ENCODE results near the gene NDUFS2.
"Not testable (repeated sequence)": the region's sequence is repeated elsewhere in the genome, so short reads cannot be mapped to it uniquely, and the experiment has no call there.

The NDUFS2 gene

GRCh38 chr1:161257109-161257508 is 54.9 kb downstream of the NDUFS2 start:
- not testable (repeated sequence) for H3K9ac ChIP-seq (ENCODE audit: low read length); H3K36me3 ChIP-seq (ENCODE audit: control insufficient read depth, insufficient read depth, low read length)
- H3K27me3 ChIP-seq (ENCODE audit: control insufficient read depth, insufficient read depth, low read length), result peaks cover 44% of the 10 kb centered on the region

GRCh38 chr1:161258439-161259344 is 56.5 kb downstream of the NDUFS2 start, which contains the start of gene PCP4L1:
Gene PCP4L1, plus strand, starts transcription at chr1:161258745. Its CDS starts 230 bp downstream, at chr1:161258975.
- Histone ChIP-seq H3K27me3 (ENCODE audit: control insufficient read depth, insufficient read depth, low read length) (peaks cover 44% of the 10 kb centered on the region), H3K4me3 (ENCODE audit: low read depth, low read length) (peak within 1 kb of the TSS; percentile 74), H3K36me3 (ENCODE audit: control insufficient read depth, insufficient read depth, low read length) (no peaks in the 10 kb centered on the region), H3K27ac (ENCODE audit: low read depth, low read length) (no peak within 1 kb of the TSS), H3K9ac (ENCODE audit: low read length) (no peak within 1 kb of the TSS), H3K9me3 (ENCODE audit: control insufficient read depth, insufficient read depth, low read depth, low read length) (peaks cover 17% of the 10 kb centered on the region), H3K4me1 (ENCODE audit: control insufficient read depth, insufficient read depth, low read length) (peaks cover 7% of the 10 kb centered on the region; the same call in 1 of the 2 replicates)

More at GRCh38 chr1:161257109-161257508, 54.9 kb downstream of the NDUFS2 start:
- not testable (repeated sequence) for H3K27ac ChIP-seq (ENCODE audit: low read depth, low read length); H3K4me1 ChIP-seq (ENCODE audit: control insufficient read depth, insufficient read depth, low read length); H3K4me3 ChIP-seq (ENCODE audit: low read depth, low read length)
- peaks cover 17% of the 10 kb centered on the region for H3K9me3 ChIP-seq (ENCODE audit: control insufficient read depth, insufficient read depth, low read depth, low read length)

- Histone ChIP-seq H3K9me3 (ENCODE audit: control insufficient read depth, insufficient read depth, low read depth, low read length) (peaks cover 17% of the 10 kb centered on the region), H3K27ac (ENCODE audit: low read depth, low read length) (no peak overlapping the region), H3K4me3 (ENCODE audit: low read depth, low read length) (peak overlapping the region; percentile 74), H3K27me3 (ENCODE audit: control insufficient read depth, insufficient read depth, low read length) (peaks cover 44% of the 10 kb centered on the region), H3K4me1 (ENCODE audit: control insufficient read depth, insufficient read depth, low read length) (peaks cover 7% of the 10 kb centered on the region; the same call in 1 of the 2 replicates), H3K9ac (ENCODE audit: low read length) (no peak overlapping the region), H3K36me3 (ENCODE audit: control insufficient read depth, insufficient read depth, low read length) (no peaks in the 10 kb centered on the region)
Observed at GRCh38 chr1:161259345-161259702, 57.2 kb downstream of the NDUFS2 start.

- peaks cover 17% of the 10 kb centered on the region for H3K9me3 ChIP-seq (ENCODE audit: control insufficient read depth, insufficient read depth, low read depth, low read length)
- peaks cover 44% of the 10 kb centered on the region for H3K27me3 ChIP-seq (ENCODE audit: control insufficient read depth, insufficient read depth, low read length)
- H3K4me1 ChIP-seq (ENCODE audit: control insufficient read depth, insufficient read depth, low read length), result peaks cover 7% of the 10 kb centered on the region; the same call in 1 of the 2 replicates
- H3K9ac ChIP-seq (ENCODE audit: low read length), result no peak overlapping the region
- H3K4me3 ChIP-seq (ENCODE audit: low read depth, low read length), result no peak overlapping the region
- no peaks in the 10 kb centered on the region for H3K36me3 ChIP-seq (ENCODE audit: control insufficient read depth, insufficient read depth, low read length)
- H3K27ac ChIP-seq (ENCODE audit: low read depth, low read length), result no peak overlapping the region
Observed at GRCh38 chr1:161259765-161260164, 57.6 kb downstream of the NDUFS2 start.

GRCh38 chr1:161260376-161261260 is 58.5 kb downstream of the NDUFS2 start:
- H3K4me3 ChIP-seq (ENCODE audit: low read depth, low read length), result no peak overlapping the region

GRCh38 chr1:161261261-161262235 is 59.4 kb downstream of the NDUFS2 start:
- no peak overlapping the region for H3K27ac ChIP-seq (ENCODE audit: low read depth, low read length)
- H3K9ac ChIP-seq (ENCODE audit: low read length), result no peak overlapping the region
- H3K36me3 ChIP-seq (ENCODE audit: control insufficient read depth, insufficient read depth, low read length), result no peaks in the 10 kb centered on the region
- no peak overlapping the region for H3K4me3 ChIP-seq (ENCODE audit: low read depth, low read length)
- peaks cover 12% of the 10 kb centered on the region for H3K4me1 ChIP-seq (ENCODE audit: control insufficient read depth, insufficient read depth, low read length)
- H3K27me3 ChIP-seq (ENCODE audit: control insufficient read depth, insufficient read depth, low read length), result peaks cover 44% of the 10 kb centered on the region
- peaks cover 13% of the 10 kb centered on the region for H3K9me3 ChIP-seq (ENCODE audit: control insufficient read depth, insufficient read depth, low read depth, low read length)

More at GRCh38 chr1:161260376-161261260, 58.5 kb downstream of the NDUFS2 start:
- H3K9ac ChIP-seq (ENCODE audit: low read length), result no peak overlapping the region
- H3K9me3 ChIP-seq (ENCODE audit: control insufficient read depth, insufficient read depth, low read depth, low read length), result peaks cover 17% of the 10 kb centered on the region
- H3K4me1 ChIP-seq (ENCODE audit: control insufficient read depth, insufficient read depth, low read length), result peaks cover 7% of the 10 kb centered on the region; the same call in 1 of the 2 replicates
- no peaks in the 10 kb centered on the region for H3K36me3 ChIP-seq (ENCODE audit: control insufficient read depth, insufficient read depth, low read length)
- peaks cover 44% of the 10 kb centered on the region for H3K27me3 ChIP-seq (ENCODE audit: control insufficient read depth, insufficient read depth, low read length)
- H3K27ac ChIP-seq (ENCODE audit: low read depth, low read length), result no peak overlapping the region

Measured in HUES6 (cell line).